HepG2 (cell line): Measurements from ENCODE around the gene RPL18. TPM values are rescaled to one million over a fixed set of nuclear protein-coding genes. Genes with fewer than 3 reads are reported as not detected.
A peak's percentile ranks its signal among the peaks of the same experiment; 100 is the strongest.

Experiments used
- ATF3 ChIP-seq: sonication (generic); formaldehyde crosslinking; IDR thresholded peaks from 2 replicates; pipeline ENCODE4 v1.4.0; 2020; ENCODE audit warnings: missing genetic modification reagents
- FOSL1 ChIP-seq: sonication (generic); formaldehyde crosslinking; IDR thresholded peaks from 2 replicates; pipeline ENCODE4 v1.9.0; 2021; ENCODE audit warnings: missing genetic modification reagents, borderline replicate concordance
- FOXK2 ChIP-seq: fragments of 450-650 bp; IDR thresholded peaks from 2 replicates; pipeline ENCODE4 v1.6.1; 2016
- HDAC2 ChIP-seq: sonication (generic); formaldehyde crosslinking; IDR thresholded peaks from 2 replicates; pipeline ENCODE4 v1.4.0; 2020; ENCODE audit warnings: missing genetic modification reagents
- HNRNPL ChIP-seq: fragments of 200-400 bp; formaldehyde crosslinking; IDR thresholded peaks from 2 replicates; pipeline ENCODE4 v1.6.1; 2017; ENCODE audit warnings: mild to moderate bottlenecking, low read depth, low read length
- HNRNPLL ChIP-seq: fragments of 200-400 bp; formaldehyde crosslinking; IDR thresholded peaks from 2 replicates; pipeline ENCODE4 v1.6.1; 2017; ENCODE audit warnings: mild to moderate bottlenecking, low read depth, low read length; ENCODE audit not compliant: poor library complexity, severe bottlenecking
- IRF2 ChIP-seq: IDR thresholded peaks from 2 replicates; pipeline ENCODE4 v1.6.1; 2018; ENCODE audit warnings: missing genetic modification reagents, missing compliant biosample characterization
- JUND ChIP-seq: sonication (generic); formaldehyde crosslinking; IDR thresholded peaks from 2 replicates; pipeline ENCODE4 v1.8.0; 2022; ENCODE audit warnings: mild to moderate bottlenecking, missing genetic modification reagents
- MED1 ChIP-seq: sonication (generic); formaldehyde crosslinking; IDR thresholded peaks from 2 replicates; pipeline ENCODE4 v1.4.0; 2020; ENCODE audit warnings: missing genetic modification reagents
- POLR2G ChIP-seq: fragments of 200-400 bp; formaldehyde crosslinking; IDR thresholded peaks from 2 replicates; pipeline ENCODE4 v1.6.1; 2018; ENCODE audit warnings: mild to moderate bottlenecking, low read depth, low read length, moderate library complexity
- RXRB ChIP-seq: IDR thresholded peaks from 2 replicates; pipeline ENCODE4 v1.6.1; 2016; ENCODE audit warnings: borderline replicate concordance, missing genetic modification reagents, missing compliant biosample characterization
- SALL1 ChIP-seq: sonication (generic); formaldehyde crosslinking; IDR thresholded peaks from 2 replicates; pipeline ENCODE4 v1.8.0; 2022; ENCODE audit warnings: mild to moderate bottlenecking, missing genetic modification reagents
- THRA ChIP-seq: sonication (generic); formaldehyde crosslinking; IDR thresholded peaks from 2 replicates; pipeline ENCODE4 v1.4.0; 2020; ENCODE audit warnings: missing genetic modification reagents, borderline replicate concordance
- XRCC5 ChIP-seq: fragments of 200-400 bp; formaldehyde crosslinking; optimal IDR thresholded peaks from 2 replicates; pipeline ENCODE3; 2017; ENCODE audit warnings: mild to moderate bottlenecking, low read length
- ZBTB33 ChIP-seq: sonication (generic); formaldehyde crosslinking; IDR thresholded peaks from 2 replicates; pipeline ENCODE4 v1.4.0; 2020; ENCODE audit warnings: missing genetic modification reagents
- ZNF263 ChIP-seq: sonication (generic); formaldehyde crosslinking; IDR thresholded peaks from 2 replicates; pipeline ENCODE4 v1.4.0; 2020; ENCODE audit warnings: missing genetic modification reagents
- ZNF292 ChIP-seq: sonication (generic); formaldehyde crosslinking; IDR thresholded peaks from 2 replicates; pipeline ENCODE4 v1.8.1; 2022; ENCODE audit warnings: mild to moderate bottlenecking, low read depth, missing genetic modification reagents, borderline replicate concordance
- ZNF549 ChIP-seq: sonication (generic); formaldehyde crosslinking; IDR thresholded peaks from 2 replicates; pipeline ENCODE4 v1.5.0; 2020; ENCODE audit warnings: missing genetic modification reagents
- ZNF574 ChIP-seq: sonication (generic); formaldehyde crosslinking; IDR thresholded peaks from 2 replicates; pipeline ENCODE4 v1.4.0; 2020; ENCODE audit warnings: missing genetic modification reagents
- ZNF598 ChIP-seq: sonication (generic); formaldehyde crosslinking; IDR thresholded peaks from 2 replicates; pipeline ENCODE4 v1.5.1; 2020; ENCODE audit warnings: mild to moderate bottlenecking, missing genetic modification reagents, borderline replicate concordance
- ZNF768 ChIP-seq: sonication (generic); formaldehyde crosslinking; IDR thresholded peaks from 2 replicates; pipeline ENCODE4 v1.4.0; 2020; ENCODE audit warnings: missing genetic modification reagents
- ZNF784 ChIP-seq: sonication (generic); formaldehyde crosslinking; IDR thresholded peaks from 2 replicates; pipeline ENCODE4 v1.5.1; 2020; ENCODE audit warnings: missing genetic modification reagents, mild to moderate bottlenecking, borderline replicate concordance
- ZSCAN22 ChIP-seq: sonication (generic); formaldehyde crosslinking; IDR thresholded peaks from 2 replicates; pipeline ENCODE4 v1.4.0; 2020; ENCODE audit warnings: mild to moderate bottlenecking, missing genetic modification reagents
- polyA plus RNA-seq, 8 experiments: library from polyadenylated mRNA; depleted of rRNA in 3 of 8; stranded (reverse) in 7 of 8; unstranded in 1 of 8; fragments of >200 nt; fragmentation: Illumina TruSeq in 4 of 8; extraction: Trizol in 4 of 8; gene quantifications; 2 replicates each; pipeline versions ENCODE4 v1.2.1 to v1.2.3, GENCODE V29; 2011 to 2016; ENCODE audit warnings: low read depth in 4 of 8, missing spikeins in 1 of 8, mixed read lengths in 1 of 8; ENCODE audit not compliant: insufficient read depth in 1 of 8
- total RNA-seq, 5 experiments: library from RNA; depleted of rRNA; stranded (reverse); fragments of >200 nt; fragmentation: Illumina TruSeq; extraction: Trizol; gene quantifications; 2 replicates each; pipeline ENCODE4 v1.2.3, GENCODE V29; 2016; ENCODE audit warnings: low read depth in 1 of 5

The RPL18 gene
- total and polyA plus RNA-seq, 2 of the 13 experiments (the other 11 are each of a cell fraction or from before 2014, with no cell fraction given) = 1,485 to 1,639 TPM

GRCh38 chr19:48568345-48568886 is 50.6 kb downstream of the RPL18 start (continued):
- TF ChIP-seq THRA (peak; percentile 33; the same call in 1 of the 2 replicates), HDAC2 (CRISPR knock-in tag) (peak; percentile 40; the same call in 1 of the 2 replicates), MED1 (CRISPR knock-in tag) (0 out of 2 replicates have a peak, but pooled peaks have one; percentile 19), ZBTB33 (CRISPR knock-in tag) (peak; percentile 44; the same call in 1 of the 2 replicates), JUND (CRISPR knock-in tag) (peak; percentile 70), HNRNPLL (peak; percentile 31), SALL1 (CRISPR knock-in tag) (peak; percentile 26; the same call in 1 of the 2 replicates), POLR2G (0 out of 2 replicates have a peak, but pooled peaks have one; percentile 23), ATF3 (peak; percentile 73), FOXK2 (no peak), XRCC5 (peak; percentile 70), ZNF549 (CRISPR knock-in tag) (no peak), ZNF784 (CRISPR knock-in tag) (0 out of 2 replicates have a peak, but pooled peaks have one; percentile 30), FOSL1 (CRISPR knock-in tag) (peak; percentile 46; the same call in 1 of the 2 replicates), RXRB (CRISPR knock-in tag) (0 out of 2 replicates have a peak, but pooled peaks have one; percentile 23), ZNF768 (CRISPR knock-in tag) (peak; percentile 62; the same call in 1 of the 2 replicates), HNRNPL (0 out of 2 replicates have a peak, but pooled peaks have one; percentile 21), ZNF574 (no peak; the same call in 1 of the 2 replicates), IRF2 (CRISPR knock-in tag) (no peak), ZSCAN22 (no peak), ZNF598 (0 out of 2 replicates have a peak, but pooled peaks have one; percentile 23), ZNF263 (peak; percentile 22; the same call in 1 of the 2 replicates), ZNF292 (CRISPR knock-in tag) (peak; percentile 46; the same call in 1 of the 2 replicates)
